HEK293 (cell line): ENCODE data around the gene AKR1A1.

Source experiments
- CTCF ChIA-PET: fragments of 350-600 bp; formaldehyde crosslinking; extraction: SDS; loops from one replicate; lab custom pipeline; 2021; ENCODE audit warnings: antibody characterized with exemption; lab: Yijun Ruan, JAX
- POLR2A ChIA-PET: fragments of 300-600 bp; formaldehyde crosslinking; extraction: SDS; loops from one replicate; lab custom pipeline; 2020; ENCODE audit warnings: antibody characterized with exemption, inconsistent platforms; lab: Yijun Ruan, JAX
- H3K27ac ChIP-seq: fragments of 200-500 bp; sonication (Bioruptor generic); 2 replicates; pipeline ENCODE4 v1.5.1; 2014; ENCODE audit warnings: low read depth, low read length, control low read depth, inconsistent platforms; ENCODE audit errors: extremely low read depth
- H3K36me3 ChIP-seq, 2 experiments: fragments of 200-500 bp in 1 of 2; sonication (Bioruptor generic) in 1 of 2; 1 replicate in 1 of 2; 2 replicates in 1 of 2; pipeline ENCODE4 v1.5.1; 2014 to 2017; ENCODE audit warnings: inconsistent platforms in 2 of 2, low read length in 2 of 2; ENCODE audit not compliant: control insufficient read depth in 2 of 2, insufficient read depth in 1 of 2
- H3K4me1 ChIP-seq: fragments of 200-500 bp; sonication (Bioruptor generic); 2 replicates; pipeline ENCODE4 v1.5.1; 2014; ENCODE audit warnings: mild to moderate bottlenecking, low read length, inconsistent platforms; ENCODE audit not compliant: control insufficient read depth, insufficient read depth
- H3K4me3 ChIP-seq: 2 replicates; pipeline ENCODE4 v1.5.1; 2011; ENCODE audit warnings: low read depth, mild to moderate bottlenecking, control low read depth, low read length, moderate library complexity
- H3K9me3 ChIP-seq: fragments of 200-500 bp; sonication (Bioruptor generic); 2 replicates; pipeline ENCODE4 v1.5.1; 2014; ENCODE audit warnings: low read depth, low read length, inconsistent platforms; ENCODE audit not compliant: control insufficient read depth, insufficient read depth
- HOXD13 ChIP-seq: sonication (generic); formaldehyde crosslinking; IDR thresholded peaks from 2 replicates; pipeline ENCODE4 v1.8.0; 2022; ENCODE audit warnings: missing genetic modification reagents, borderline replicate concordance
- ZBTB21 ChIP-seq: fragments of 450-650 bp; formaldehyde crosslinking; IDR thresholded peaks from 2 replicates; pipeline ENCODE4 v1.5.1; 2017; ENCODE audit warnings: missing biosample characterization, missing genetic modification characterization
- ZBTB7A ChIP-seq: fragments of 450-650 bp; formaldehyde crosslinking; IDR thresholded peaks from 2 replicates; pipeline ENCODE4 v1.5.1; 2016; ENCODE audit warnings: low read depth, missing biosample characterization, missing genetic modification characterization
- ZFHX2 ChIP-seq: fragments of 450-650 bp; formaldehyde crosslinking; conservative IDR thresholded peaks from 2 replicates; pipeline ENCODE4 v1.5.1; 2016; ENCODE audit warnings: missing biosample characterization, missing genetic modification characterization
- ZFP37 ChIP-seq: fragments of 450-650 bp; formaldehyde crosslinking; IDR thresholded peaks from 2 replicates; pipeline ENCODE4 v1.5.1; 2016; ENCODE audit warnings: missing biosample characterization, missing genetic modification characterization
- ZIC2 ChIP-seq: fragments of 450-650 bp; formaldehyde crosslinking; IDR thresholded peaks from 2 replicates; pipeline ENCODE4 v1.5.1; 2016; ENCODE audit warnings: missing biosample characterization, missing genetic modification characterization
- ZNF112 ChIP-seq: fragments of 450-650 bp; formaldehyde crosslinking; IDR thresholded peaks from 2 replicates; pipeline ENCODE4 v1.5.0; 2017; ENCODE audit warnings: missing biosample characterization, missing genetic modification characterization
- ZNF174 ChIP-seq: fragments of 450-650 bp; formaldehyde crosslinking; IDR thresholded peaks from 2 replicates; pipeline ENCODE4 v1.5.0; 2017; ENCODE audit warnings: missing biosample characterization, mild to moderate bottlenecking, missing genetic modification characterization
- ZNF239 ChIP-seq: fragments of 450-650 bp; formaldehyde crosslinking; IDR thresholded peaks from 2 replicates; pipeline ENCODE4 v1.5.1; 2016; ENCODE audit warnings: missing biosample characterization, missing genetic modification characterization
- ZNF404 ChIP-seq: fragments of 450-650 bp; formaldehyde crosslinking; IDR thresholded peaks from 2 replicates; pipeline ENCODE4 v1.5.1; 2017; ENCODE audit warnings: missing biosample characterization, missing genetic modification characterization
- ZNF473 ChIP-seq: fragments of 450-650 bp; formaldehyde crosslinking; IDR thresholded peaks from 2 replicates; pipeline ENCODE4 v1.5.1; 2017; ENCODE audit warnings: missing biosample characterization, missing genetic modification characterization
- ZNF548 ChIP-seq: fragments of 450-650 bp; formaldehyde crosslinking; IDR thresholded peaks from 2 replicates; pipeline ENCODE4 v1.5.1; 2016; ENCODE audit warnings: missing biosample characterization, missing genetic modification characterization
- ZNF624 ChIP-seq: fragments of 450-650 bp; formaldehyde crosslinking; IDR thresholded peaks from 2 replicates; pipeline ENCODE4 v1.5.1; 2017; ENCODE audit warnings: missing biosample characterization, missing genetic modification characterization
- ZNF707 ChIP-seq: fragments of 450-650 bp; formaldehyde crosslinking; IDR thresholded peaks from 2 replicates; pipeline ENCODE4 v1.5.1; 2016; ENCODE audit warnings: missing biosample characterization, missing genetic modification characterization
- ZNF768 ChIP-seq: fragments of 450-650 bp; formaldehyde crosslinking; IDR thresholded peaks from 2 replicates; pipeline ENCODE4 v1.5.1; 2018; ENCODE audit warnings: missing biosample characterization, mild to moderate bottlenecking, missing genetic modification characterization
- ZSCAN16 ChIP-seq: fragments of 450-650 bp; formaldehyde crosslinking; IDR thresholded peaks from 2 replicates; pipeline ENCODE4 v1.5.1; 2016; ENCODE audit warnings: missing biosample characterization, missing genetic modification characterization
- TF ChIP-seq, protein P1 (sequence below): fragments of 450-650 bp; formaldehyde crosslinking; IDR thresholded peaks from 2 replicates; pipeline ENCODE4; 2016; ENCODE audit warnings: missing biosample characterization, missing genetic modification characterization
- TF ChIP-seq, protein P2 (sequence below): fragments of 450-650 bp; formaldehyde crosslinking; IDR thresholded peaks from 2 replicates; pipeline ENCODE4 v1.5.1; 2016; ENCODE audit warnings: missing biosample characterization, missing genetic modification characterization
- TF ChIP-seq, protein P3 (sequence below): fragments of 450-650 bp; formaldehyde crosslinking; IDR thresholded peaks from 2 replicates; pipeline ENCODE4 v1.5.1; 2016; ENCODE audit warnings: missing biosample characterization, missing genetic modification characterization
- TF ChIP-seq, protein P4 (sequence below): fragments of 450-650 bp; formaldehyde crosslinking; conservative IDR thresholded peaks from 2 replicates; pipeline ENCODE4 v1.5.1; 2016; ENCODE audit warnings: low read depth, missing biosample characterization, missing genetic modification characterization

AKR1A1 gene

DNA sequence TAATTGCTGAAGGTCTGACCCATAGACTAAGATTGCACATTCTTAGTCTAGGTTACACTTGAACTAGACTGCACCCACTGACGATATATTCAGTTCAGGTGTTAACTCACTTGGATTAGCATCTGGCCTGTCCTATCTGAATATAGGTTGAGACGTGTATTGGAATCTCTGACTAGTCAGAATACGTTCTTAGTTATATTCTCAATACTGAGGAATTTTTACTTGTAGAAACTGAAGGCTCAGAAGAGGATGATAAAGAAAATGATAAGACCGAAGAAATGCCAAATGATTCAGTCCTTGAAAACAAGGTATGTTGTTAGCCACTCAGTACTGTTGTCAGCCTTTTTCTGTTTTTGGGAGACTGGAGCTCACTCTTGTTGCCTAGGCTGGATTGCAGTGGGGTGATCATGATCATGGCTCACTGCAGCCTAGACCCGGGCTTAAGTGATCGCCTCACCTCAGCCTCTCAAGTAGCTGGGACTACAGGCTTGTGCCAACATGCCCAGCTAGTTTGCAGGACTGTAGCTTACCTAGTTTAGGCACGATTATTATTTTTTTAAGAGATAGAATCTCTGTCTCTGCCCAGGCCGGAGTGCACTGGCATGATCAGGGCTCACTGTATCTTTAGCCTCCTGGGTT lies 62.4 kb downstream of the AKR1A1 start (continued):
- no peak for TF ChIP-seq ZFHX2 (tag by site-specific recombination)
- TF ChIP-seq, protein P1, sequence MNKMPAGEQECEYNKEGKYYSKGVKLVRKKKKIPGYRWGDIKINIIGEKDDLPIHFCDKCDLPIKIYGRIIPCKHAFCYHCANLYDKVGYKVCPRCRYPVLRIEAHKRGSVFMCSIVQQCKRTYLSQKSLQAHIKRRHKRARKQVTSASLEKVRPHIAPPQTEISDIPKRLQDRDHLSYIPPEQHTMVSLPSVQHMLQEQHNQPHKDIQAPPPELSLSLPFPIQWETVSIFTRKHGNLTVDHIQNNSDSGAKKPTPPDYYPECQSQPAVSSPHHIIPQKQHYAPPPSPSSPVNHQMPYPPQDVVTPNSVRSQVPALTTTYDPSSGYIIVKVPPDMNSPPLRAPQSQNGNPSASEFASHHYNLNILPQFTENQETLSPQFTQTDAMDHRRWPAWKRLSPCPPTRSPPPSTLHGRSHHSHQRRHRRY (tag by site-specific recombination), result no peak
- TF ChIP-seq ZNF404, result no peak
- no peak for TF ChIP-seq ZNF473 (tag by site-specific recombination)
- TF ChIP-seq ZFP37 (tag by site-specific recombination), result no peak
- no peak for TF ChIP-seq ZNF174 (tag by site-specific recombination)
- TF ChIP-seq, protein P2, sequence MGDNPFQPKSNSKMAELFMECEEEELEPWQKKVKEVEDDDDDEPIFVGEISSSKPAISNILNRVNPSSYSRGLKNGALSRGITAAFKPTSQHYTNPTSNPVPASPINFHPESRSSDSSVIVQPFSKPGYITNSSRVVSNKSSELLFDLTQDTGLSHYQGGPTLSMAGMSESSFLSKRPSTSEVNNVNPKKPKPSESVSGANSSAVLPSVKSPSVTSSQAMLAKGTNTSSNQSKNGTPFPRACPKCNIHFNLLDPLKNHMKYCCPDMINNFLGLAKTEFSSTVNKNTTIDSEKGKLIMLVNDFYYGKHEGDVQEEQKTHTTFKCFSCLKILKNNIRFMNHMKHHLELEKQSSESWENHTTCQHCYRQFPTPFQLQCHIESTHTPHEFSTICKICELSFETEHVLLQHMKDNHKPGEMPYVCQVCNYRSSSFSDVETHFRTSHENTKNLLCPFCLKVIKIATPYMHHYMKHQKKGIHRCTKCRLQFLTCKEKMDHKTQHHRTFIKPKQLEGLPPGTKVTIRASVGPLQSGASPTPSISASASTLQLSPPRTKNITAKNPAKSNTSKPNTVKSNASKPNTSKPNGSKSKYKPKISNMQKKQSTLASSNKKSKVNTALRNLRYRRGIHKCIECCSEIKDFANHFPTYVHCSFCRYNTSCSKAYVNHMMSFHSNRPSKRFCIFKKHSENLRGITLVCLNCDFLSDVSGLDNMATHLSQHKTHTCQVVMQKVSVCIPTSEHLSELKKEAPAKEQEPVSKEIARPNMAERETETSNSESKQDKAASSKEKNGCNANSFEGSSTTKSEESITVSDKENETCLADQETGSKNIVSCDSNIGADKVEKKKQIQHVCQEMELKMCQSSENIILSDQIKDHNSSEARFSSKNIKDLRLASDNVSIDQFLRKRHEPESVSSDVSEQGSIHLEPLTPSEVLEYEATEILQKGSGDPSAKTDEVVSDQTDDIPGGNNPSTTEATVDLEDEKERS (tag by site-specific recombination), result no peak

DNA sequence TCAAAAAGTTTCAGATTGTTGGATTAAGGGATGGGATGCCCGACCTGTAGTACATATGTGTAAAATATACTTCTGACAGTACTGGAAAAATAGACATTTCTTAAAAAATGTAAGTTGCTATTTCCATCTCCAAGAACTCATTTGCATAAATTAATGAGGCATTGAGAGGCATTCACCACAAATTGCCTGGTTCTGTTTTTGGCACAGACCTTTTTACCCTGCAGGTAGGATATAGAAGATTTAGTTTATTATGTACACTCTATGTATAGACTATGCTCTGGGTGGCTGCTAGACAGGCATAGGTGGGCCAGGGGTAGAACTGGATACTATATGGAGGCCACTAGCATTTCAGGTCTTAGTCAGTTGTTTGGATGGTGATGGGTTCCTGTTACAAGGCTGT lies 65.3 kb downstream of the AKR1A1 start:
- Histone ChIP-seq H3K27ac (no peak overlapping the region), H3K36me3 (peaks cover 43 to 92% of the 10 kb centered on the region in 2 experiments), H3K9me3 (no peaks in the 10 kb centered on the region), H3K4me3 (no peak overlapping the region), H3K4me1 (no peaks in the 10 kb centered on the region)
- TF ChIP-seq ZNF768 (tag by site-specific recombination) (no peak), ZNF112 (tag by site-specific recombination) (no peak), HOXD13 (no peak), ZNF239 (tag by site-specific recombination) (no peak), ZBTB21 (tag by site-specific recombination) (no peak), ZSCAN16 (no peak), ZNF624 (tag by site-specific recombination) (no peak), ZNF707 (tag by site-specific recombination) (no peak), ZIC2 (tag by site-specific recombination) (no peak), ZBTB7A (no peak), ZNF548 (no peak)
- TF ChIP-seq, protein P3, sequence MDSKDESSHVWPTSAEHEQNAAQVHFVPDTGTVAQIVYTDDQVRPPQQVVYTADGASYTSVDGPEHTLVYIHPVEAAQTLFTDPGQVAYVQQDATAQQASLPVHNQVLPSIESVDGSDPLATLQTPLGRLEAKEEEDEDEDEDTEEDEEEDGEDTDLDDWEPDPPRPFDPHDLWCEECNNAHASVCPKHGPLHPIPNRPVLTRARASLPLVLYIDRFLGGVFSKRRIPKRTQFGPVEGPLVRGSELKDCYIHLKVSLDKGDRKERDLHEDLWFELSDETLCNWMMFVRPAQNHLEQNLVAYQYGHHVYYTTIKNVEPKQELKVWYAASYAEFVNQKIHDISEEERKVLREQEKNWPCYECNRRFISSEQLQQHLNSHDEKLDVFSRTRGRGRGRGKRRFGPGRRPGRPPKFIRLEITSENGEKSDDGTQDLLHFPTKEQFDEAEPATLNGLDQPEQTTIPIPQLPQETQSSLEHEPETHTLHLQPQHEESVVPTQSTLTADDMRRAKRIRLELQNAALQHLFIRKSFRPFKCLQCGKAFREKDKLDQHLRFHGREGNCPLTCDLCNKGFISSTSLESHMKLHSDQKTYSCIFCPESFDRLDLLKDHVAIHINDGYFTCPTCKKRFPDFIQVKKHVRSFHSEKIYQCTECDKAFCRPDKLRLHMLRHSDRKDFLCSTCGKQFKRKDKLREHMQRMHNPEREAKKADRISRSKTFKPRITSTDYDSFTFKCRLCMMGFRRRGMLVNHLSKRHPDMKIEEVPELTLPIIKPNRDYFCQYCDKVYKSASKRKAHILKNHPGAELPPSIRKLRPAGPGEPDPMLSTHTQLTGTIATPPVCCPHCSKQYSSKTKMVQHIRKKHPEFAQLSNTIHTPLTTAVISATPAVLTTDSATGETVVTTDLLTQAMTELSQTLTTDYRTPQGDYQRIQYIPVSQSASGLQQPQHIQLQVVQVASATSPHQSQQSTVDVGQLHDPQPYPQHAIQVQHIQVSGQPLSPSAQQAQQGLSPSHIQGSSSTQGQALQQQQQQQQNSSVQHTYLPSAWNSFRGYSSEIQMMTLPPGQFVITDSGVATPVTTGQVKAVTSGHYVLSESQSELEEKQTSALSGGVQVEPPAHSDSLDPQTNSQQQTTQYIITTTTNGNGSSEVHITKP, result no peak
- TF ChIP-seq, protein P4, sequence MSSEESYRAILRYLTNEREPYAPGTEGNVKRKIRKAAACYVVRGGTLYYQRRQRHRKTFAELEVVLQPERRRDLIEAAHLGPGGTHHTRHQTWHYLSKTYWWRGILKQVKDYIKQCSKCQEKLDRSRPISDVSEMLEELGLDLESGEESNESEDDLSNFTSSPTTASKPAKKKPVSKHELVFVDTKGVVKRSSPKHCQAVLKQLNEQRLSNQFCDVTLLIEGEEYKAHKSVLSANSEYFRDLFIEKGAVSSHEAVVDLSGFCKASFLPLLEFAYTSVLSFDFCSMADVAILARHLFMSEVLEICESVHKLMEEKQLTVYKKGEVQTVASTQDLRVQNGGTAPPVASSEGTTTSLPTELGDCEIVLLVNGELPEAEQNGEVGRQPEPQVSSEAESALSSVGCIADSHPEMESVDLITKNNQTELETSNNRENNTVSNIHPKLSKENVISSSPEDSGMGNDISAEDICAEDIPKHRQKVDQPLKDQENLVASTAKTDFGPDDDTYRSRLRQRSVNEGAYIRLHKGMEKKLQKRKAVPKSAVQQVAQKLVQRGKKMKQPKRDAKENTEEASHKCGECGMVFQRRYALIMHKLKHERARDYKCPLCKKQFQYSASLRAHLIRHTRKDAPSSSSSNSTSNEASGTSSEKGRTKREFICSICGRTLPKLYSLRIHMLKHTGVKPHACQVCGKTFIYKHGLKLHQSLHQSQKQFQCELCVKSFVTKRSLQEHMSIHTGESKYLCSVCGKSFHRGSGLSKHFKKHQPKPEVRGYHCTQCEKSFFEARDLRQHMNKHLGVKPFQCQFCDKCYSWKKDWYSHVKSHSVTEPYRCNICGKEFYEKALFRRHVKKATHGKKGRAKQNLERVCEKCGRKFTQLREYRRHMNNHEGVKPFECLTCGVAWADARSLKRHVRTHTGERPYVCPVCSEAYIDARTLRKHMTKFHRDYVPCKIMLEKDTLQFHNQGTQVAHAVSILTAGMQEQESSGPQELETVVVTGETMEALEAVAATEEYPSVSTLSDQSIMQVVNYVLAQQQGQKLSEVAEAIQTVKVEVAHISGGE (tag by site-specific recombination), result no peak
- CTCF ChIA-PET, result no interaction called here
- POLR2A ChIA-PET, result interaction anchor here (0.7 kb wide), 1 partner anchor 53 kb away, joined by 4 read pairs; no protein-coding TSS in a partner anchor
